NCI-H82 treated with DMSO at 0.1 percent for 48 hours (cell line): ENCODE data around the gene SCYGR1.
"Not testable (repeated sequence)": the region's sequence is repeated elsewhere in the genome, so short reads cannot be mapped to it uniquely, and the experiment has no call there.

Experiments
- DNase-seq: peaks from one replicate; lab custom pipeline; 2025; ENCODE audit not compliant: unreplicated experiment; lab: John Stamatoyannopoulos, UW

SCYGR1 gene

GRCh38 chr2:227387583-227387982 is at the start of gene SCYGR1:
SCYGR1 (minus strand) TSS chr2:227387949; CDS start chr2:227387949, 0 bp downstream.
- not testable (repeated sequence) for DNase-seq

GRCh38 chr2:227436436-227437174 is 48.9 kb upstream of the SCYGR1 start:
- DNase-seq, result no peak

GRCh38 chr2:227433171-227433570 is 45.4 kb upstream of the SCYGR1 start:
- no peak for DNase-seq

- no peak for DNase-seq
Observed at GRCh38 chr2:227430639-227431038, 42.9 kb upstream of the SCYGR1 start.

- DNase-seq, result no peak
Observed at GRCh38 chr2:227428731-227429285, 41.1 kb upstream of the SCYGR1 start.

GRCh38 chr2:227423656-227424499 is 36.1 kb upstream of the SCYGR1 start:
- no peak for DNase-seq

- no peak for DNase-seq
Observed at GRCh38 chr2:227420087-227421052, 32.6 kb upstream of the SCYGR1 start.

- DNase-seq, result no peak
Observed at GRCh38 chr2:227416701-227417100, 29.0 kb upstream of the SCYGR1 start.

- DNase-seq, result no peak
Observed at GRCh38 chr2:227415538-227416424, 28.0 kb upstream of the SCYGR1 start.

GRCh38 chr2:227414846-227415245 is 27.1 kb upstream of the SCYGR1 start:
- no peak for DNase-seq

- no peak for DNase-seq
Observed at GRCh38 chr2:227413371-227413770, 25.6 kb upstream of the SCYGR1 start.

- DNase-seq, result no peak
Observed at GRCh38 chr2:227412877-227413276, 25.1 kb upstream of the SCYGR1 start.

GRCh38 chr2:227411990-227412350 is 24.2 kb upstream of the SCYGR1 start:
- no peak for DNase-seq

GRCh38 chr2:227411320-227411989 is 23.7 kb upstream of the SCYGR1 start:
- DNase-seq, result no peak

GRCh38 chr2:227410191-227410590 is 22.4 kb upstream of the SCYGR1 start:
- DNase-seq, result no peak

GRCh38 chr2:227407591-227408151 is 19.9 kb upstream of the SCYGR1 start:
- peak; percentile 31 for DNase-seq

GRCh38 chr2:227406177-227407031 is 18.7 kb upstream of the SCYGR1 start:
- DNase-seq, result peak; percentile 81
